ENCODE data around the gene AKT1S1. TPM values are rescaled to one million over a fixed set of nuclear protein-coding genes. Genes with fewer than 3 reads are reported as not detected.

Gene AKT1S1
- total and polyA plus RNA-seq, 2 donors (not counting 1 experiment from before 2014, with no cell fraction given): 16.6 to 23.0 TPM

- intact Hi-C loops (cut with micrococcal nuclease): no loop called here
- no peaks in the 10 kb centered on the region for H3K27me3 Mint-ChIP-seq
- Histone ChIP-seq H3K9ac (ENCODE audit: low read length) (no peak overlapping the region), H3K27ac (ENCODE audit: low read length in 2 of 2) (no peak overlapping the region), H3K4me1 (ENCODE audit: control insufficient read depth in 2 of 2, insufficient read depth in 2 of 2, low read length in 2 of 2) (no peaks in the 10 kb centered on the region), H3K4me3 (ENCODE audit: control extremely low read depth in 1 of 5, extremely low read depth in 1 of 5, insufficient read depth in 1 of 5, low read depth in 2 of 5, low read length in 4 of 5) (no peak overlapping the region), H2AFZ (ENCODE audit: insufficient read depth, low read depth, low read length, poor library complexity, severe bottlenecking) (no peak overlapping the region), H3K4me2 (replicated peaks; ENCODE audit: low read depth, low read length, poor library complexity, severe bottlenecking) (no peak overlapping the region), H3K79me2 (ENCODE audit: control insufficient read depth, insufficient read depth, low read length) (peaks cover 48% of the 10 kb centered on the region), H3K9me3 (ENCODE audit: control extremely low read depth in 1 of 3, control insufficient read depth in 2 of 3, insufficient read depth in 1 of 3, low read length in 2 of 3) (peaks cover 0 to 2% (median 0%) of the 10 kb centered on the region in 3 donors), H3K27me3 (replicated peaks in 1 of 4; ENCODE audit: control extremely low read depth in 1 of 4, control insufficient read depth in 3 of 4, insufficient read depth in 4 of 4, low read length in 3 of 4) (no peaks in the 10 kb centered on the region), H4K20me1 (ENCODE audit: control insufficient read depth, insufficient read depth, low read length, poor library complexity, severe bottlenecking) (peaks cover 58% of the 10 kb centered on the region), H3K36me3 (replicated peaks in 1 of 2; ENCODE audit: control extremely low read depth in 1 of 2, control insufficient read depth in 1 of 2, extremely low read depth in 1 of 2, insufficient read depth in 2 of 2, low read length in 1 of 2) (peaks cover 0 to 89% of the 10 kb centered on the region in 2 experiments)
- H3K9me3 Mint-ChIP-seq (ENCODE audit: insufficient read depth): no peaks in the 10 kb centered on the region
- TF ChIP-seq EZH2 (IDR thresholded peaks at IDR 0.05; ENCODE audit: borderline replicate concordance, insufficient read depth, low read depth, low read length, poor library complexity, severe bottlenecking) (no peak), CTCF (IDR thresholded peaks at IDR 0.05) (no peak)
- ChIA-PET POLR2A (no interaction called here), CTCF (interaction anchor here (1.1 kb wide), 1 partner anchor 14 kb away, joined by 3 read pairs; no protein-coding TSS in a partner anchor)
- ATAC-seq (ENCODE audit: low read depth) (no peak), DNase-seq (no peak)
- H3K4me1 Mint-ChIP-seq: no peaks in the 10 kb centered on the region
- H3K4me3 Mint-ChIP-seq: no peak overlapping the region
- 83% methylated on average over 7 of the region's 12 CpGs for WGBS (ENCODE audit: insufficient coverage)
- H3K27ac Mint-ChIP-seq: peak overlapping the region; percentile 10
Measured at GRCh38 chr19:49830766-49831165, 46.4 kb downstream of the AKT1S1 start.

- H3K4me3 Mint-ChIP-seq: no peak overlapping the region
- no peak overlapping the region for H2AFZ ChIP-seq (ENCODE audit: insufficient read depth, low read depth, low read length, poor library complexity, severe bottlenecking)
- H3K9me3 ChIP-seq (ENCODE audit: control extremely low read depth in 1 of 3, control insufficient read depth in 2 of 3, insufficient read depth in 1 of 3, low read length in 2 of 3): peaks cover 0 to 2% (median 0%) of the 10 kb centered on the region in 3 donors
- H3K4me2 ChIP-seq (replicated peaks; ENCODE audit: low read depth, low read length, poor library complexity, severe bottlenecking): no peak overlapping the region
- no peaks in the 10 kb centered on the region for H3K27me3 ChIP-seq (replicated peaks in 1 of 4; ENCODE audit: control extremely low read depth in 1 of 4, control insufficient read depth in 3 of 4, insufficient read depth in 4 of 4, low read length in 3 of 4)
- CTCF ChIA-PET: interaction anchor here (1.1 kb wide), 1 partner anchor 15 kb away, joined by 3 read pairs; no protein-coding TSS in a partner anchor
- peaks cover 0 to 80% of the 10 kb centered on the region in 2 experiments for H3K36me3 ChIP-seq (replicated peaks in 1 of 2; ENCODE audit: control extremely low read depth in 1 of 2, control insufficient read depth in 1 of 2, extremely low read depth in 1 of 2, insufficient read depth in 2 of 2, low read length in 1 of 2)
- H3K27ac ChIP-seq (ENCODE audit: low read length in 2 of 2): no peak overlapping the region
- no peak overlapping the region for H3K9ac ChIP-seq (ENCODE audit: low read length)
- H3K9me3 Mint-ChIP-seq (ENCODE audit: insufficient read depth): no peaks in the 10 kb centered on the region
- DNase-seq (no peak), ATAC-seq (ENCODE audit: low read depth) (no peak)
- no peak overlapping the region for H3K4me3 ChIP-seq (ENCODE audit: control extremely low read depth in 1 of 5, extremely low read depth in 1 of 5, insufficient read depth in 1 of 5, low read depth in 2 of 5, low read length in 4 of 5)
- 93% methylated on average over 17 of the region's 18 CpGs for WGBS (ENCODE audit: insufficient coverage)
- no peak overlapping the region for H3K27ac Mint-ChIP-seq
- no peaks in the 10 kb centered on the region for H3K4me1 ChIP-seq (ENCODE audit: control insufficient read depth in 2 of 2, insufficient read depth in 2 of 2, low read length in 2 of 2)
- no peaks in the 10 kb centered on the region for H3K4me1 Mint-ChIP-seq
- intact Hi-C loops (cut with micrococcal nuclease): no loop called here
- H3K79me2 ChIP-seq (ENCODE audit: control insufficient read depth, insufficient read depth, low read length): peaks cover 58% of the 10 kb centered on the region
- no peaks in the 10 kb centered on the region for H3K27me3 Mint-ChIP-seq
- TF ChIP-seq CTCF (IDR thresholded peaks at IDR 0.05) (no peak), EZH2 (IDR thresholded peaks at IDR 0.05; ENCODE audit: borderline replicate concordance, insufficient read depth, low read depth, low read length, poor library complexity, severe bottlenecking) (no peak)
- H4K20me1 ChIP-seq (ENCODE audit: control insufficient read depth, insufficient read depth, low read length, poor library complexity, severe bottlenecking): peaks cover 68% of the 10 kb centered on the region
- POLR2A ChIA-PET: no interaction called here
Measured at GRCh38 chr19:49829721-49830120, 47.4 kb downstream of the AKT1S1 start.
